ENCODE data around the gene SUN1.

Gene SUN1

DNA sequence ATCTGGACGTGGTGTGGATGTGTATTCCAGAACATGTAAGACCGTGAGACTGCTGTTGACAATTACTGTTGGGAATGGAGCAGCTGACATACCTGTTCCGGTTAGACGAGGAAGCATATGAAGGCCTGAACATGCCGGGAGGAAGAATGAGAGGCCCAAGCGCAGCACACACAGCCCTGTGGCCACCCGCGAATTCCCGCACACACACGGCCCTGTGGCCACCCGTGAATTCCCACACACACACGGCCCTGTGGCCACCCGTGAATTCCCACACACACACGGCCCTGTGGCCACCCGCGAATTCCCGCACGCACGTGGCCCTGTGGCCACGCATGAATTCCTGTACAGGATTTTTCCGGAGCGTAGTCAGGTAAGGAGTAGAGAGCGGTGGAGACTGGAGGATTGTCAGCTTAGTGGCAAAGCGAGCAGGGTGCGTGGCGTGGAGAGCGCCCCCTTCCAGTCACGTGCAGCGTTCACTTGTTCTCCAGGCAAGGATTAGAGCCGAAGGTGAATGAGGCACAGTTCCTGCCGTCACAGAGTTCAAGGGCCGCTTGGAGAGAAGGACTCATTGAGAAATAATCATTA is 9.5 kb upstream of the SUN1 start:
- no peak for DNase-seq (ENCODE audit: extremely low read depth, low read depth)
- TF ChIP-seq, protein P1, sequence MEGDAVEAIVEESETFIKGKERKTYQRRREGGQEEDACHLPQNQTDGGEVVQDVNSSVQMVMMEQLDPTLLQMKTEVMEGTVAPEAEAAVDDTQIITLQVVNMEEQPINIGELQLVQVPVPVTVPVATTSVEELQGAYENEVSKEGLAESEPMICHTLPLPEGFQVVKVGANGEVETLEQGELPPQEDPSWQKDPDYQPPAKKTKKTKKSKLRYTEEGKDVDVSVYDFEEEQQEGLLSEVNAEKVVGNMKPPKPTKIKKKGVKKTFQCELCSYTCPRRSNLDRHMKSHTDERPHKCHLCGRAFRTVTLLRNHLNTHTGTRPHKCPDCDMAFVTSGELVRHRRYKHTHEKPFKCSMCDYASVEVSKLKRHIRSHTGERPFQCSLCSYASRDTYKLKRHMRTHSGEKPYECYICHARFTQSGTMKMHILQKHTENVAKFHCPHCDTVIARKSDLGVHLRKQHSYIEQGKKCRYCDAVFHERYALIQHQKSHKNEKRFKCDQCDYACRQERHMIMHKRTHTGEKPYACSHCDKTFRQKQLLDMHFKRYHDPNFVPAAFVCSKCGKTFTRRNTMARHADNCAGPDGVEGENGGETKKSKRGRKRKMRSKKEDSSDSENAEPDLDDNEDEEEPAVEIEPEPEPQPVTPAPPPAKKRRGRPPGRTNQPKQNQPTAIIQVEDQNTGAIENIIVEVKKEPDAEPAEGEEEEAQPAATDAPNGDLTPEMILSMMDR (IDR thresholded peaks at IDR 0.05; ENCODE audit: low read depth, low read length, missing control alignments) = no peak

DNA sequence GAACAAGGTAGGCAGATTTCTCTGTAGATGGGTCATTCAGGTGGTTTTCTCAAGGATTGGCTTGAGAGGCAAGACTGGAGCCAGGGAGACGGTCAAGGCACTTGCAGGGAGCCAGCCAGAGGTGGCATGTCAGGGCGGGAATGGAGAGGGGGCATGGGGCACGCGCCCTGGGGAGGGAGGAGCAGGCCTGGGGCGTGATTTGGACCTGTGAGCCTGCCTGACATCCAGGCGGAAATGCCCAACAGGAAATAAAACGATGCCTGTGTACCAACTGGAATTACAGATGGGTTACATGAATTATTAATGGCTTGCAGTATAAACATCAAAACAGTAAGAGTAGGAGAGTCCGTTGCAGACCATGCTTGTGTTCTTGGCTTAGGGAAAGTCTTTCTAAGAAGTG is 8.6 kb upstream of the SUN1 start:
- no peak for DNase-seq (ENCODE audit: extremely low read depth, low read depth)
- TF ChIP-seq, protein P1 (IDR thresholded peaks at IDR 0.05; ENCODE audit: low read depth, low read length, missing control alignments) = no peak
- no peak overlapping the region for H3K4me3 ChIP-seq (replicated peaks; ENCODE audit: low read depth, low read length)

More for the DNA sequence above, 9.5 kb upstream of the SUN1 start:
- H3K4me3 ChIP-seq (replicated peaks; ENCODE audit: low read depth, low read length) = no peak overlapping the region

DNA sequence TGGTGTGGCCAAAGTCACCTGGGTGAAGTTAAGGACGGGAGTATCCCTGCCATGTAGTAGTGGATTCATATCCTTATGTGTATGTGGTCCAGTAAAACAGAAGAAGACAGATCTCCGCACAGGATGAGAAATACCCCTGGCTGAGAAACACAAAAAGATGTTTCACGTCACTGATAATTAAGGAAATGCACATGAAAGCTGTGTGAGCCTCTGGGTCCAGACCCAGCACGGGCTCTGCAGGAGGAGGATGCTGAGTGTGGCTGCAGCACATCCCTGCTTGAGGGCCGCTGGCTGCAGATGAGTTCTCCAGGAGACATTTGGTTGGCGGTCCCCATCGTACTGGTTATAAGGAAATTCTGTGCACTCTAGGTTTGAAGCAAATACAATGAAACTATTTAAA is 8.2 kb upstream of the SUN1 start:
- no peak for DNase-seq (ENCODE audit: extremely low read depth, low read depth)
- H3K4me3 ChIP-seq (replicated peaks; ENCODE audit: low read depth, low read length) = no peak overlapping the region
- TF ChIP-seq, protein P1 (IDR thresholded peaks at IDR 0.05; ENCODE audit: low read depth, low read length, missing control alignments) = no peak

DNA sequence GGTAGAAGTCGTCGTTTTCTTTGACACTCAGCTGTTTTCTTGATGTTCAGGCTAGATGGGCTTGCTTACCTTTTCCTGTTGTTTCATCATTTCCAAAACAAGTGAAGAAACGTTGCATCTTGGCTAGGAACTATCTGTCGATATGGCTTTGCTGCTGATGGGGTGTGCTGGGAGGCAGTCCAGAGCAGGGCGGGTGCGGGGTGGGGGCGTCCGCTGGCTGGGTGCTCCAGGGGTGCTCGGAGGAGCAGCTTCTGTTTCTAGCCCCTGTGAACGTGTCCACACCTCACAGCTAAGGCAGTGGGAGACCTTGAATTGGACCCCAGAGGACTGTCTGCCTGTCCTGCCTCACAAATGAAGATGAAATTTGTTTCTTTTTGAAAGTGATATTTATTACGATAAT is 7.6 kb upstream of the SUN1 start:
- TF ChIP-seq, protein P1 (IDR thresholded peaks at IDR 0.05; ENCODE audit: low read depth, low read length, missing control alignments) = no peak
- no peak overlapping the region for H3K4me3 ChIP-seq (replicated peaks; ENCODE audit: low read depth, low read length)
- DNase-seq (ENCODE audit: extremely low read depth, low read depth) = no peak

DNA sequence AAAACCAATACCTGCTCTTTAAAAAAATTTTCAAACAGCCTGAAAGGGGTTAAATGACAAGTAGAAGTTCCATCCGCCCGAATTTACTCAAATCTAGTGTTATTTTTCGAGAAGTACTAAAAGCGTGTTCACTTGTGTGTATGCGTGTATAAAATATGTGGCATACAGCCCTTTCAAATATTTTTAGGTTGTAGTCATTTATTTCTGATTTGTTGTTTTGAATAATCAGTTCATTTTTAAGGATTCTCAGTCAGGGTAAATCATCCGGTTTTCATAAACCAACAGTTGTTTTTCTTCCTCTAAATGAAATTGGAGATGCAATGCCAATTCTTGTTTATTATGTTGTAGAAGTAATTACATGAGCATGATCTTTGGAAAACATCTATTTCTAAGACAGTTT is 6.9 kb upstream of the SUN1 start:
- DNase-seq (ENCODE audit: extremely low read depth, low read depth) = no peak
- TF ChIP-seq, protein P1 (IDR thresholded peaks at IDR 0.05; ENCODE audit: low read depth, low read length, missing control alignments) = no peak
- H3K4me3 ChIP-seq (replicated peaks; ENCODE audit: low read depth, low read length) = no peak overlapping the region

DNA sequence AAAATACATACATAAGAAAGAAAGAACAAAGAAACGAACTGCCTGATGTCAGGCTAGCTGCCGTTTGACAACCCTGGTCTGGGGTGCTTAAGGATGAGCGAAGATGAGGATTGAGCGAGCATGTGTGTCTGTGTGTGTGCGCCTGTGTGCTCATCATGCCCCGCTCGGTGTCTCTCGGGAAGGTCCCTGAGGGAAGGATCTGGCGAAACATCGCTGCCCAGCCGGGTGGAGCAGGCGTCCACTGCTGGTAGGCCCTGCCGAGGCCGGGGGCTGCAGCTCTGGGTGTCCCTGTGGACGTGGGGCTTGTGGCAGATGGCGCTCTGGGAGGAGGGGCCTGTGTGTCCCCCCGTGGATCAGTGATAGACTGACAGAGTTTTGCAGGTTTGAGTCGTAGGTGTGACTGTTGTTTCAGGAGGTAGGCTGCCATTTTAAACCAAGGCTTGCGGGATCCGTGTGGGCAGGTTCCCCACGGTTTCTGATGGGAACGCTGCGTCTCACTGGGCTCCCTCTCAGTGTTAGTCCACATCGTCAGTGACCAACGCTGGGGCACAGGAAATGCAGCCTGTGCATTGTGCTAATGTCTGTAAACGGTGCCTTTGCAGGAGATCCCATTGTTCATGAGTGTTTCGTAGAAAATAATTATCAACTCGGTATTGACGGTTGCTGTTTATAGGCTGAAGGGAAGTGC is 5.9 kb upstream of the SUN1 start:
- TF ChIP-seq, protein P1 (IDR thresholded peaks at IDR 0.05; ENCODE audit: low read depth, low read length, missing control alignments) = no peak
- DNase-seq (ENCODE audit: extremely low read depth, low read depth) = no peak

More for the DNA sequence above, 5.9 kb upstream of the SUN1 start:
- H3K4me3 ChIP-seq (replicated peaks; ENCODE audit: low read depth, low read length) = no peak overlapping the region

All from HFF-Myc (cell line).